Tibial nerve (tissue), 4 donors: ENCODE data around the gene KMT2B. TPM values are rescaled to one million over a fixed set of nuclear protein-coding genes. Genes with fewer than 3 reads are reported as not detected.

Source experiments
- DNase-seq, 2 donors: peaks; one replicate each; pipeline ENCODE4 v3.0.0-alpha.2; 2019; ENCODE audit warnings: low spot score in 2 of 2
- H3K27ac ChIP-seq, 4 donors: fragments of 200-600 bp; sonication (generic) in 3 of 4; one replicate each; pipeline ENCODE4 v1.5.1; 2017 to 2019; ENCODE audit warnings: mild to moderate bottlenecking in 1 of 4
- H3K27me3 ChIP-seq, 2 donors: fragments of 200-600 bp; sonication (generic) in 1 of 2; one replicate each; pipeline versions ENCODE4 v1.5.1 to v1.6.0; 2017 to 2019
- H3K36me3 ChIP-seq, 3 donors: fragments of 200-600 bp; sonication (generic); one replicate each; pipeline ENCODE4 v1.5.1; 2018 to 2019
- H3K4me1 ChIP-seq, 4 donors: fragments of 200-600 bp; sonication (generic) in 3 of 4; one replicate each; pipeline ENCODE4 v1.5.1; 2017 to 2019
- H3K4me3 ChIP-seq, 4 donors: fragments of 200-600 bp; sonication (generic) in 3 of 4; one replicate each; pipeline ENCODE4 v1.5.1; 2017 to 2019; ENCODE audit warnings: mild to moderate bottlenecking in 1 of 4, moderate library complexity in 1 of 4
- H3K9me3 ChIP-seq, 4 donors: fragments of 200-600 bp; sonication (generic) in 3 of 4; one replicate each; pipeline ENCODE4 v1.5.1; 2017 to 2019
- EP300 ChIP-seq, 2 donors: sonication (generic); formaldehyde crosslinking; IDR thresholded peaks; one replicate each; pipeline ENCODE4 v1.6.1; 2017; ENCODE audit warnings: antibody characterized with exemption in 2 of 2, mild to moderate bottlenecking in 1 of 2
- POLR2A ChIP-seq, 2 donors: fragments of 450-650 bp; IDR thresholded peaks; one replicate each; pipeline ENCODE4 v1.6.1; 2017; ENCODE audit warnings: antibody characterized with exemption in 2 of 2, mild to moderate bottlenecking in 2 of 2, moderate library complexity in 2 of 2
- WGBS, 2 donors: methylation state at CpG; one replicate each; pipeline ENCODE4 v1.1.5; 2018; 5-methylcytosine and 5-hydroxymethylcytosine counted together
- total RNA-seq, 4 donors: library from RNA; depleted of rRNA; stranded (reverse); fragments of >200 nt; gene quantifications; one replicate each; pipeline ENCODE4 v1.1.0, GENCODE V29; 2016
- TF ChIP-seq, protein P1 (sequence below), 5 experiments: fragments of 200-600 bp in 3 of 5; fragments of 450-650 bp in 2 of 5; sonication (generic) in 3 of 5; IDR thresholded peaks; one replicate each; pipeline ENCODE4 v1.5.1; 2016 to 2019; ENCODE audit warnings: antibody characterized with exemption in 5 of 5, mild to moderate bottlenecking in 3 of 5, moderate library complexity in 2 of 5

KMT2B gene, protein sequence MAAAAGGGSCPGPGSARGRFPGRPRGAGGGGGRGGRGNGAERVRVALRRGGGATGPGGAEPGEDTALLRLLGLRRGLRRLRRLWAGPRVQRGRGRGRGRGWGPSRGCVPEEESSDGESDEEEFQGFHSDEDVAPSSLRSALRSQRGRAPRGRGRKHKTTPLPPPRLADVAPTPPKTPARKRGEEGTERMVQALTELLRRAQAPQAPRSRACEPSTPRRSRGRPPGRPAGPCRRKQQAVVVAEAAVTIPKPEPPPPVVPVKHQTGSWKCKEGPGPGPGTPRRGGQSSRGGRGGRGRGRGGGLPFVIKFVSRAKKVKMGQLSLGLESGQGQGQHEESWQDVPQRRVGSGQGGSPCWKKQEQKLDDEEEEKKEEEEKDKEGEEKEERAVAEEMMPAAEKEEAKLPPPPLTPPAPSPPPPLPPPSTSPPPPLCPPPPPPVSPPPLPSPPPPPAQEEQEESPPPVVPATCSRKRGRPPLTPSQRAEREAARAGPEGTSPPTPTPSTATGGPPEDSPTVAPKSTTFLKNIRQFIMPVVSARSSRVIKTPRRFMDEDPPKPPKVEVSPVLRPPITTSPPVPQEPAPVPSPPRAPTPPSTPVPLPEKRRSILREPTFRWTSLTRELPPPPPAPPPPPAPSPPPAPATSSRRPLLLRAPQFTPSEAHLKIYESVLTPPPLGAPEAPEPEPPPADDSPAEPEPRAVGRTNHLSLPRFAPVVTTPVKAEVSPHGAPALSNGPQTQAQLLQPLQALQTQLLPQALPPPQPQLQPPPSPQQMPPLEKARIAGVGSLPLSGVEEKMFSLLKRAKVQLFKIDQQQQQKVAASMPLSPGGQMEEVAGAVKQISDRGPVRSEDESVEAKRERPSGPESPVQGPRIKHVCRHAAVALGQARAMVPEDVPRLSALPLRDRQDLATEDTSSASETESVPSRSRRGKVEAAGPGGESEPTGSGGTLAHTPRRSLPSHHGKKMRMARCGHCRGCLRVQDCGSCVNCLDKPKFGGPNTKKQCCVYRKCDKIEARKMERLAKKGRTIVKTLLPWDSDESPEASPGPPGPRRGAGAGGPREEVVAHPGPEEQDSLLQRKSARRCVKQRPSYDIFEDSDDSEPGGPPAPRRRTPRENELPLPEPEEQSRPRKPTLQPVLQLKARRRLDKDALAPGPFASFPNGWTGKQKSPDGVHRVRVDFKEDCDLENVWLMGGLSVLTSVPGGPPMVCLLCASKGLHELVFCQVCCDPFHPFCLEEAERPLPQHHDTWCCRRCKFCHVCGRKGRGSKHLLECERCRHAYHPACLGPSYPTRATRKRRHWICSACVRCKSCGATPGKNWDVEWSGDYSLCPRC (N-terminal part only)
- 10 to 100 TPM; 12.9 to 38.7 (median 25.5) TPM for total RNA-seq

DNA sequence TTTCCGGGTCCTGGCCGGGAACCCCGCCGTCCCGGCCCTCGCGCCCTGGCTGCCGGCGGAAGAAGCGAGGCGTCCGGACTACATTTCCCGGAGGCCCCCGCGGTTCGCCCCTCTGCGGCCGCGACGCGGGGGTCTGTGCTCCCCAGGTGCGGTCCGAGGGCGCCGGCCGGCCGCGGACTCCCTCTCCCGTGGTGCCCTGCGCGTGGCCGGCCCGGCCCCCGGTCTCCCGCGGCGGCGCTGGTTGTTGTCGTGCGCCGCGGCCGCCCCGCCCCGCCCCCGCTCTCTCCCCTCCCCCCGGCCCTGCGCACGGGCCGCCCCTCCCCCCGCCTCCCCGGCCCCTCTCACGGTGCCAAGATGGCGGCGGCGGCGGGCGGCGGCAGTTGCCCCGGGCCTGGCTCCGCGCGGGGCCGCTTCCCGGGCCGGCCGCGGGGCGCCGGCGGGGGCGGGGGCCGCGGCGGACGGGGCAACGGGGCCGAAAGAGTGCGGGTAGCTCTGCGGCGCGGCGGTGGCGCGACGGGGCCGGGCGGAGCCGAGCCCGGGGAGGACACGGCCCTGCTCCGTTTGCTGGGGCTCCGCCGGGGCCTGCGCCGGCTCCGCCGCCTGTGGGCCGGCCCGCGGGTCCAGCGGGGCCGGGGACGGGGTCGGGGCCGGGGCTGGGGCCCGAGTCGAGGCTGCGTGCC lies at the start of gene KMT2B:
KMT2B (plus strand) TSS at position 339 of the 680 bp plus-strand sequence; CDS start at position 355, 16 bp downstream.
- 0 to 1% methylated on average over 26 to 37 of the region's 109 CpGs for WGBS, 2 donors
- TF ChIP-seq POLR2A (IDR thresholded peaks at IDR 0.05): peak in 1 of 2 donors; percentile 11
- TF ChIP-seq, protein P1, sequence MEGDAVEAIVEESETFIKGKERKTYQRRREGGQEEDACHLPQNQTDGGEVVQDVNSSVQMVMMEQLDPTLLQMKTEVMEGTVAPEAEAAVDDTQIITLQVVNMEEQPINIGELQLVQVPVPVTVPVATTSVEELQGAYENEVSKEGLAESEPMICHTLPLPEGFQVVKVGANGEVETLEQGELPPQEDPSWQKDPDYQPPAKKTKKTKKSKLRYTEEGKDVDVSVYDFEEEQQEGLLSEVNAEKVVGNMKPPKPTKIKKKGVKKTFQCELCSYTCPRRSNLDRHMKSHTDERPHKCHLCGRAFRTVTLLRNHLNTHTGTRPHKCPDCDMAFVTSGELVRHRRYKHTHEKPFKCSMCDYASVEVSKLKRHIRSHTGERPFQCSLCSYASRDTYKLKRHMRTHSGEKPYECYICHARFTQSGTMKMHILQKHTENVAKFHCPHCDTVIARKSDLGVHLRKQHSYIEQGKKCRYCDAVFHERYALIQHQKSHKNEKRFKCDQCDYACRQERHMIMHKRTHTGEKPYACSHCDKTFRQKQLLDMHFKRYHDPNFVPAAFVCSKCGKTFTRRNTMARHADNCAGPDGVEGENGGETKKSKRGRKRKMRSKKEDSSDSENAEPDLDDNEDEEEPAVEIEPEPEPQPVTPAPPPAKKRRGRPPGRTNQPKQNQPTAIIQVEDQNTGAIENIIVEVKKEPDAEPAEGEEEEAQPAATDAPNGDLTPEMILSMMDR (IDR thresholded peaks at IDR 0.05): no peak
- TF ChIP-seq EP300 (IDR thresholded peaks at IDR 0.05): peak in 1 of 2 donors; percentile 22
- peak in 1 of 2 donors; percentile 70 for DNase-seq
- H3K27me3 ChIP-seq: no peaks in the 10 kb centered on the region
- peak within 1 kb of the TSS; percentile 88 to 94 (median 90) for H3K27ac ChIP-seq
- H3K9me3 ChIP-seq: no peaks in the 10 kb centered on the region
- peaks cover 0 to 46% (median 23%) of the 10 kb centered on the region in 4 donors for H3K4me1 ChIP-seq
- H3K36me3 ChIP-seq: peaks cover 0 to 33% (median 11%) of the 10 kb centered on the region in 3 donors
- peak within 1 kb of the TSS; percentile 64 to 95 (median 83) for H3K4me3 ChIP-seq

DNA sequence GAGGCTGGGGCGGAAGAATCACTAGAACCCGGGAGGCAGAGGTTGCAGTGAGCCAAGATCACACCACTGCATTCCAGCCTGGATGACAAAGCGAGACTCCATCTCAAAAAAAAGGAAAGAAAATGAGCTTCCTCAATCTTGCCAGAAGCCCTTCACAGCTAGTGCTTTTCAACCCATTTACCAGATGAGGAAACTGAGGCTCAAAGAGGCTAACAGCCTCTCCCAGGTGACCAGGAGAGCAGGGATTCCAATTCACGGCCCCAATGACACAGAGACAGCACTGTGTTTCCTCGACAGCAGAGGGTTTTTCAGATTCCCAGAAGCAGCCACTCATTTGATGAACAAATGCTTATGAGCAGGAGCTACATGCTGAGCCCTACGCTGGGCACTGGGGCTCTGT lies 48.2 kb upstream of the KMT2B start:
- no peaks in the 10 kb centered on the region for H3K9me3 ChIP-seq
- H3K4me1 ChIP-seq: peaks cover 0 to 6% (median 0%) of the 10 kb centered on the region in 4 donors
- peaks cover 0 to 29% of the 10 kb centered on the region in 2 donors for H3K27me3 ChIP-seq
- no peak for DNase-seq
- no peak overlapping the region for H3K27ac ChIP-seq
- H3K36me3 ChIP-seq: peaks cover 0 to 13% (median 0%) of the 10 kb centered on the region in 3 donors
- 71 to 72% methylated on average over 6 of the region's 6 CpGs for WGBS, 2 donors
- no peak overlapping the region for H3K4me3 ChIP-seq
- TF ChIP-seq EP300 (IDR thresholded peaks at IDR 0.05) (no peak), POLR2A (IDR thresholded peaks at IDR 0.05) (no peak)
- TF ChIP-seq, protein P1 (IDR thresholded peaks at IDR 0.05): no peak

DNA sequence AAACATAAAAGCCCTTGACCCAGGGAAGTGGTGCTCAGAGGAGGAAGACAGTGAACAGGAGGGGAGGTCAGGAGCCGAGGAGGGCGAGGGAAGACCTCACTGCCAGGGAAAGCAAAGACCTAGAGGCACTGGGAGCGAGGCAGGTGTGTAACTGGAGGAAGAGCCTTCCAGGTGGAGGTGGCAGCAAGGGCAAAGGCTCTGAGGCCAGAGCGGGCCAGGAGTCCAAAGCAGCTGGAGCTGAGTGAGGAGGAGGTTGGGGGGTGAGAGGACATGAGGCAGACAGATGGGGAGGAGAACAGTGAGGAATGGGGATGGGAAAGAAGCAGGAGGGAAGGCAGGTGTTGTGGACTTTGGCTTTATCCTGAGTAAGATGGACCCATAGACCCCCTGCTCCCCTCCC lies 47.8 kb upstream of the KMT2B start:
- H3K27ac ChIP-seq: no peak overlapping the region
- peaks cover 0 to 9% (median 0%) of the 10 kb centered on the region in 3 donors for H3K36me3 ChIP-seq
- H3K4me1 ChIP-seq: peaks cover 0 to 6% (median 0%) of the 10 kb centered on the region in 4 donors
- no peak overlapping the region for H3K4me3 ChIP-seq
- 56 to 58% methylated on average over 4 of the region's 4 CpGs for WGBS, 2 donors
- no peaks in the 10 kb centered on the region for H3K9me3 ChIP-seq
- no peak for DNase-seq
- TF ChIP-seq EP300 (IDR thresholded peaks at IDR 0.05) (no peak), POLR2A (IDR thresholded peaks at IDR 0.05) (no peak)
- TF ChIP-seq, protein P1 (IDR thresholded peaks at IDR 0.05): no peak
- H3K27me3 ChIP-seq: peaks cover 0 to 33% of the 10 kb centered on the region in 2 donors

DNA sequence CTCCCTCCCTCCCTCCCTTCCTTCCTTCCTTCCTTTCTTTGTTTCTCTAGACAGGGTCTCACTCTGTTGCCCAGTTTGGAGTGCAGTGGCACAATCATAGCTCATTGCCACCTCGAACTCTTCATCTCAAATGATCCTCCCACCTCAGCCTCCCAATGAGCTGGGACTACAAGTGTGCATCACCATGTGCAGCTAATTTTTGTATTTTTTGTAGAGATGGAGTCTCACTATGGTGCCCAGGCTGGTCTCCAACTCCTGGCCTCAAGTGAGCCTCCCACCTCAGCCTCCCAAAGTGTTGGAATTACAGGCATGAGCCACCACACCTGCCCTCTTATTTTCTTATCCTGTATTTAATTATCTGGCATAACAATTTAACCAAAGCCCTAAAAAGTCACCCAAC lies 47.1 kb upstream of the KMT2B start:
- H3K4me1 ChIP-seq: peaks cover 0 to 6% (median 0%) of the 10 kb centered on the region in 4 donors
- H3K36me3 ChIP-seq: peaks cover 0 to 2% (median 0%) of the 10 kb centered on the region in 3 donors
- peaks cover 0 to 38% of the 10 kb centered on the region in 2 donors for H3K27me3 ChIP-seq
- H3K9me3 ChIP-seq: no peaks in the 10 kb centered on the region
- H3K4me3 ChIP-seq: no peak overlapping the region
- no peak for DNase-seq
- no peak overlapping the region for H3K27ac ChIP-seq
- TF ChIP-seq, protein P1 (IDR thresholded peaks at IDR 0.05): no peak
- TF ChIP-seq EP300 (IDR thresholded peaks at IDR 0.05): no peak
- TF ChIP-seq POLR2A (IDR thresholded peaks at IDR 0.05): no peak
- WGBS, 2 donors: 82 to 95% methylated on average over 1 of the region's 1 CpG
